ENCODE measurements around the gene CYSTM1.

CYSTM1 gene

GRCh38 chr5:140178482-140179116, 3.6 kb downstream of the CYSTM1 start:
- H3K27me3 Mint-ChIP-seq = no peaks in the 10 kb centered on the region
- peaks cover 15% of the 10 kb centered on the region for H3K4me1 Mint-ChIP-seq
- ATAC-seq (no peak), DNase-seq (no peak)
- H3K36me3 Mint-ChIP-seq (ENCODE audit: low read depth) = no peaks in the 10 kb centered on the region
- no peak overlapping the region for H3K4me3 Mint-ChIP-seq
- no peak overlapping the region for H3K27ac Mint-ChIP-seq
- H3K9me3 Mint-ChIP-seq = no peaks in the 10 kb centered on the region

- Mint-ChIP-seq H3K36me3 (ENCODE audit: low read depth) (peaks cover 1% of the 10 kb centered on the region), H3K4me1 (peaks cover under 1% of the 10 kb centered on the region), H3K9me3 (no peaks in the 10 kb centered on the region), H3K27ac (no peak overlapping the region), H3K4me3 (no peak overlapping the region), H3K27me3 (no peaks in the 10 kb centered on the region)
- no peak for ATAC-seq
- DNase-seq = no peak
Measured at GRCh38 chr5:140181002-140181483, 6.1 kb downstream of the CYSTM1 start.

- Mint-ChIP-seq H3K9me3 (no peaks in the 10 kb centered on the region), H3K27me3 (no peaks in the 10 kb centered on the region), H3K4me3 (no peak overlapping the region), H3K4me1 (no peaks in the 10 kb centered on the region), H3K27ac (no peak overlapping the region), H3K36me3 (ENCODE audit: low read depth) (peaks cover 1% of the 10 kb centered on the region)
- DNase-seq (no peak), ATAC-seq (no peak)
Measured at GRCh38 chr5:140181525-140181924, 6.5 kb downstream of the CYSTM1 start.

DNA sequence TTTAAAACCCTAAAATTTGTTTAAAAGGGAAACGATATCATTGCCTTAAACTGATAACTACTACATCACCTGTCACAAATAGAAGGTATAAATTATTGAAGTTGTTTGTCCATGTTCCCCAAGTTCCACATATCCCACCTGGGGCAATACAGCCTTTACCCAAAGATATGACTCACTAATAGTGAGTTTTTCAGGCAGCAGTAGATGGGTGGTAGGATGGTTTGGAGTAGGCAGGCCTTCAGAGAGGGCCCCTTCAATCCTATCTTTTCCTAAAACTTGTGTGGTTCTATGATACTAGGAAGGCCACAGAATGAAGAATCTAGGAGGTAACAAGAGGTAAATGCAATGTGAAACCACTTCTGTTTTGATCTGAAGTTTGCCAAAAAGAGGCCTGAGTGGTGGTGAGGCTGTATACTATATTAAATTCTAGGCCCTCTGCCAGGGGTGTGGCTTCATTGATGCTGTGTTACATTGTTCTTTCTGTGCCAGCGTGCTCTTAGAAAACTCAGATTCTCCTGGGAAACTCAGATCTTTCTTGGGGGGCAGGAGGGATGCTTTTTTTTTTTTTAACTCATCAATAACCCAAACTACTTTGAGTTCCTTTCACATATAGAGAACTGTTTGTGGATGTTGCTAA, 7.2 kb downstream of the CYSTM1 start:
- H3K27me3 Mint-ChIP-seq = no peaks in the 10 kb centered on the region
- DNase-seq (no peak), ATAC-seq (no peak)
- peaks cover 1% of the 10 kb centered on the region for H3K36me3 Mint-ChIP-seq (ENCODE audit: low read depth)
- H3K4me1 Mint-ChIP-seq = no peaks in the 10 kb centered on the region
- no peak overlapping the region for H3K27ac Mint-ChIP-seq
- H3K9me3 Mint-ChIP-seq = no peaks in the 10 kb centered on the region
- no peak overlapping the region for H3K4me3 Mint-ChIP-seq

DNA sequence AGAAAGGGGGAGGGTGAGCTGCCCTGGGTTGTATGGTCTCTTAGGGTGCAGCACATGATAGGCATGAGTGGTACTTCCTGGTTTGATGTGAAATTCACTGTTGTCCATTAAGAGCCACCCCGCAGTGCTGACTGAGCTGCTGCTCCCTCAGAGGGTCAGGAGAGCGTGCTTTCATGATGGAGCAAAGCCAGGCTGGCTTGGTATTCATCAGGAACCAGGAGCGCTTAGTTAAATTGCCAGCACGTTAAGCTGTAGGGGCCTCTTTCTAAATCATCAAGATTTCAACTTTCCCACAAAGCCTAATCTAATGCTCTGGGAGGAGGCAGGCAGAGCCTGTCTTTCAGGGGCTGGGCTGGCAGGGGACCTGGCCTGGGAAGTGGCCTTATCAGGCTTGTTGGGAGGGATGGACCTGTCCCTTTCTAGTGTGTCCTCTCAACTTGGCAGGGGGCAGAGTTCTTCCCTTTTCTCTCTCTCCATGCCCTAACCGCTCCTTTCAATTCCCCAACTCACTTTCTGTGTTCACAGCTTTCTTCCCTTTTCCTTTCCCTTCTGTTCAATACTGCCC, 7.9 kb downstream of the CYSTM1 start:
- ATAC-seq (no peak), DNase-seq (no peak)
- Mint-ChIP-seq H3K4me1 (no peaks in the 10 kb centered on the region), H3K4me3 (no peak overlapping the region), H3K27me3 (no peaks in the 10 kb centered on the region), H3K36me3 (ENCODE audit: low read depth) (peaks cover 1% of the 10 kb centered on the region), H3K27ac (no peak overlapping the region), H3K9me3 (no peaks in the 10 kb centered on the region)

- ATAC-seq = no peak
- no peak for DNase-seq
- H3K4me3 Mint-ChIP-seq = no peak overlapping the region
- H3K4me1 Mint-ChIP-seq = no peaks in the 10 kb centered on the region
- H3K27ac Mint-ChIP-seq = no peak overlapping the region
- peaks cover 5% of the 10 kb centered on the region for H3K9me3 Mint-ChIP-seq
- H3K27me3 Mint-ChIP-seq = no peaks in the 10 kb centered on the region
- H3K36me3 Mint-ChIP-seq (ENCODE audit: low read depth) = peaks cover 6% of the 10 kb centered on the region
Measured at GRCh38 chr5:140185409-140185808, 10.4 kb downstream of the CYSTM1 start.

- DNase-seq (no peak), ATAC-seq (no peak)
- Mint-ChIP-seq H3K9me3 (peaks cover 5% of the 10 kb centered on the region), H3K4me1 (no peaks in the 10 kb centered on the region), H3K27ac (no peak overlapping the region), H3K4me3 (no peak overlapping the region), H3K36me3 (ENCODE audit: low read depth) (peaks cover 6% of the 10 kb centered on the region), H3K27me3 (no peaks in the 10 kb centered on the region)
Measured at GRCh38 chr5:140186267-140186671, 11.3 kb downstream of the CYSTM1 start.

GRCh38 chr5:140189253-140189652, 14.3 kb downstream of the CYSTM1 start:
- no peak for DNase-seq
- Mint-ChIP-seq H3K4me1 (no peaks in the 10 kb centered on the region), H3K36me3 (ENCODE audit: low read depth) (peaks cover 6% of the 10 kb centered on the region), H3K27ac (no peak overlapping the region), H3K4me3 (no peak overlapping the region), H3K27me3 (no peaks in the 10 kb centered on the region), H3K9me3 (peaks cover 5% of the 10 kb centered on the region)
- ATAC-seq = no peak

DNA sequence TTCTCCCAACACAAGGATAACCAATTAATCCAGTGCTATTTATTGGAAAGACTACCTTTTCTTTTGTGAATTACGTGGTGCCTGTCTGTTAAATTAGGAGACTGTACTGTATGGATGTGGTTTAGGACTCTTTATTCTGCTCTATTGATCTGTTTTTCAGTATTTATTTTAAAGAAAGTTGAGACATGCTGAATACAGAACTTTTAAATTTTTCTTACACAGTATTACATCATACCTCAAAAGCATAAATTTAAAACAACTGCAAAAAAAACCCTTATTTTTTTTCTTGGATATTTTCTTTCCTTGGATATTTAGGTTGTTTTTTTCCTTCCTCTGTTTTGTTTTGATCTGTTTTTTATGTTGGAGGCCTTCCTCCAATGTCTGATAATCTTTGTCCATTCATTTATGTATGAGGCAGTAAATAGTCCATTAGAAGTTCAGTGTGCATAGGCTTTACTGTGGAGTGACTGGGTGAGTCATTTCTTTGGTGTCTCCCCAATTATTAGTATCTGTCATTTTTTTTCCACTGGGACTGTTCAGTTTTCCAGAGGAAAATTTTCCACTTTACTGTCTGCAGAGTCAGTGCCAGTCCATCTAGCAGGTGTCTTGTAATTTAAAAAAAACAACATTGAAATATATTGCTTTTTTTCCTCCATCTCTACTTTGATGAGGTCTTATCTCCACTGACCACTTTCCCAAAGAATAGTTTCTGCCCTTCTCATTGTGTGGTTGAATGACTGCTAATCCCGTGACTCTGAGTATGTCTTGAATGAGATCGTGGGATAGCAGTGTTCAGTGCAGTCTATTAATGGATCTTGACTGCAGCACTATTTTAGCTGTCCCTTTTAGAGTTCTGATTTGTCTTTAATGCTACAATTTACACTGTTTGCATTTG, 15.2 kb downstream of the CYSTM1 start:
- H3K36me3 Mint-ChIP-seq (ENCODE audit: low read depth) = peaks cover 6% of the 10 kb centered on the region
- H3K27ac Mint-ChIP-seq = no peak overlapping the region
- ATAC-seq (no peak), DNase-seq (no peak)
- peaks cover 5% of the 10 kb centered on the region for H3K9me3 Mint-ChIP-seq
- no peak overlapping the region for H3K4me3 Mint-ChIP-seq
- no peaks in the 10 kb centered on the region for H3K27me3 Mint-ChIP-seq
- H3K4me1 Mint-ChIP-seq = no peaks in the 10 kb centered on the region

GRCh38 chr5:140190872-140191218, 15.9 kb downstream of the CYSTM1 start:
- H3K4me3 Mint-ChIP-seq = no peak overlapping the region
- H3K9me3 Mint-ChIP-seq = peaks cover 5% of the 10 kb centered on the region
- H3K36me3 Mint-ChIP-seq (ENCODE audit: low read depth) = peaks cover 5% of the 10 kb centered on the region
- no peak overlapping the region for H3K27ac Mint-ChIP-seq
- DNase-seq = no peak
- no peaks in the 10 kb centered on the region for H3K4me1 Mint-ChIP-seq
- H3K27me3 Mint-ChIP-seq = no peaks in the 10 kb centered on the region
- ATAC-seq = no peak

DNA sequence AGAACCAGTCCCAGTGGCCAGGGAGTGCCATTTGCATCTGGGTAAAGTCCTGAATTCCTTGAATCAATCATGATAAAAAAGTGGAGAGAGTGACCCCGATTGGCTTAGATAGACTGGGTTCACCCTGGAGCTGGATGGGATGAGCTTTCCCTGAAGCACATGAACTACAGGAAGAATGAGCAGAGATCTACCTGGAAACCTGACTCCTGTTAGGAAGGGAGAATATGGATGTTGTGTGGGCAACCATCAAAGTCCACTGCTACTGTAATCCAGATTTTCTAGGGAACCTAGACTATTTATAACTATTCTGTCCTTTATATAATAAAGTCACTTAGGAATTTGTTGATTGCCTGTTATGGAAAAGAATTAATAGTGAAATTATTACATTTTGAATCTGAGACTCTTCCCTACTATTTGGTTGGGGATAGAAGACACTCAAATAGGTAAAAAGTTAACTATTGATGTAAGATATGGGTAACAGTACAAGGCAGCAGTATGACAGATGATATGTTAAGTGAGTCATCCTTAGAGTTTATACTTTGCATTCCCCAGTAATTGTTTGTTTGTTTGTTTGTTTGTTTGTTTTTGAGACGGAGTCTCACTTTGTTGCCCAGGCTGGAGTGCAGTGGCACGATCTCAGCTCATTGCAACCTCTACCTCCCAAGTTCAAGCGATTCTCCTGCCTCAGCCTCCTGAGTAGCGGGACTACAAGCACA, 17.9 kb downstream of the CYSTM1 start:
- ATAC-seq (no peak), DNase-seq (no peak)
- H3K27me3 Mint-ChIP-seq = no peaks in the 10 kb centered on the region
- peaks cover 5% of the 10 kb centered on the region for H3K9me3 Mint-ChIP-seq
- peaks cover 5% of the 10 kb centered on the region for H3K36me3 Mint-ChIP-seq (ENCODE audit: low read depth)
- no peaks in the 10 kb centered on the region for H3K4me1 Mint-ChIP-seq
- H3K27ac Mint-ChIP-seq = no peak overlapping the region
- H3K4me3 Mint-ChIP-seq = no peak overlapping the region

GRCh38 chr5:140194662-140195061, 19.7 kb downstream of the CYSTM1 start:
- Mint-ChIP-seq H3K9me3 (no peaks in the 10 kb centered on the region), H3K27ac (no peak overlapping the region), H3K27me3 (no peaks in the 10 kb centered on the region), H3K4me1 (no peaks in the 10 kb centered on the region), H3K36me3 (ENCODE audit: low read depth) (no peaks in the 10 kb centered on the region), H3K4me3 (no peak overlapping the region)
- ATAC-seq (no peak), DNase-seq (no peak)

- Mint-ChIP-seq H3K27me3 (no peaks in the 10 kb centered on the region), H3K27ac (no peak overlapping the region), H3K36me3 (ENCODE audit: low read depth) (no peaks in the 10 kb centered on the region), H3K4me1 (no peaks in the 10 kb centered on the region), H3K4me3 (no peak overlapping the region), H3K9me3 (no peaks in the 10 kb centered on the region)
- DNase-seq = no peak
- ATAC-seq = no peak
Measured at GRCh38 chr5:140196115-140196814, 21.3 kb downstream of the CYSTM1 start.

- ATAC-seq = no peak
- no peak for DNase-seq
- H3K4me3 Mint-ChIP-seq = no peak overlapping the region
- no peaks in the 10 kb centered on the region for H3K36me3 Mint-ChIP-seq (ENCODE audit: low read depth)
- no peaks in the 10 kb centered on the region for H3K9me3 Mint-ChIP-seq
- H3K27ac Mint-ChIP-seq = no peak overlapping the region
- no peaks in the 10 kb centered on the region for H3K27me3 Mint-ChIP-seq
- H3K4me1 Mint-ChIP-seq = no peaks in the 10 kb centered on the region
Measured at GRCh38 chr5:140197023-140197422, 22.0 kb downstream of the CYSTM1 start.

Data from activated naive CD8-positive, alpha-beta T cell treated with anti-CD3 and anti-CD28 coated beads, Interleukin-2, amount 50 U/mL, for 24 hours (primary cell).